Fibroblast of lung (primary cell): ENCODE results near the gene AIFM1. TPM values are rescaled to one million over a fixed set of nuclear protein-coding genes. Genes with fewer than 3 reads are reported as not detected.

Experiments
- DNase-seq, 2 donors: peaks; one replicate each; pipeline versions ENCODE4 v3.0.0 to v3.0.0-alpha.2; 2010; ENCODE audit warnings: low read depth in 2 of 2
- H2AFZ ChIP-seq: 2 replicates; pipeline ENCODE4 v1.5.1; 2012; ENCODE audit warnings: low read length, control low read depth, inconsistent platforms
- H3K27ac ChIP-seq: 2 replicates; pipeline ENCODE4 v1.5.1; 2011; ENCODE audit warnings: low read length, control low read depth; ENCODE audit not compliant: insufficient read depth
- H3K27me3 ChIP-seq: 2 replicates; pipeline ENCODE4 v1.5.1; 2011; ENCODE audit warnings: mild to moderate bottlenecking, low read length; ENCODE audit not compliant: control insufficient read depth, insufficient read depth
- H3K36me3 ChIP-seq: 2 replicates; pipeline ENCODE4 v1.5.1; 2011; ENCODE audit warnings: low read length; ENCODE audit not compliant: control insufficient read depth, insufficient read depth
- H3K4me1 ChIP-seq: 2 replicates; pipeline ENCODE4 v1.5.1; 2011; ENCODE audit warnings: low read length; ENCODE audit not compliant: control insufficient read depth, insufficient read depth; ENCODE audit errors: extremely low read depth
- H3K4me2 ChIP-seq: 2 replicates; pipeline ENCODE4 v1.5.1; 2011; ENCODE audit warnings: low read length, control low read depth; ENCODE audit not compliant: insufficient read depth; ENCODE audit errors: extremely low read depth
- H3K4me3 ChIP-seq, 4 experiments: fragments of 200-600 bp in 1 of 4; sonication (generic) in 1 of 4; replicated peaks in 1 of 4; 2 replicates each; pipeline ENCODE4 v1.5.1; 2011 to 2016; ENCODE audit warnings: low read length in 4 of 4, low read depth in 3 of 4, mild to moderate bottlenecking in 3 of 4, control low read depth in 2 of 4, inconsistent platforms in 1 of 4, mixed read lengths in 1 of 4; ENCODE audit not compliant: insufficient read depth in 1 of 4; ENCODE audit errors: control extremely low read depth in 1 of 4
- H3K79me2 ChIP-seq: 2 replicates; pipeline ENCODE4 v1.5.1; 2012; ENCODE audit warnings: mild to moderate bottlenecking, low read length, inconsistent platforms; ENCODE audit not compliant: control insufficient read depth, insufficient read depth
- H3K9ac ChIP-seq: 2 replicates; pipeline ENCODE4 v1.5.1; 2011; ENCODE audit warnings: mild to moderate bottlenecking, low read length, control low read depth; ENCODE audit not compliant: insufficient read depth
- H3K9me3 ChIP-seq: 2 replicates; pipeline ENCODE4 v1.5.1; 2012; ENCODE audit warnings: low read depth, low read length; ENCODE audit not compliant: control insufficient read depth, insufficient read depth
- H4K20me1 ChIP-seq: 2 replicates; pipeline ENCODE4 v1.5.1; 2011; ENCODE audit warnings: low read length; ENCODE audit not compliant: control insufficient read depth, insufficient read depth; ENCODE audit errors: extremely low read depth
- EZH2 ChIP-seq: IDR thresholded peaks from 2 replicates; pipeline ENCODE4 v1.5.1; 2012; ENCODE audit warnings: low read length, control low read depth, mild to moderate bottlenecking; ENCODE audit errors: missing control alignments
- polyA plus RNA-seq, 2 donors: library from polyadenylated mRNA; depleted of rRNA in 1 of 2; stranded (reverse) in 1 of 2; unstranded in 1 of 2; fragments of >200 nt; gene quantifications; 2 replicates each; pipeline ENCODE4 v1.2.1, GENCODE V29; 2011 to 2012; ENCODE audit warnings: missing spikeins in 1 of 2
- total RNA-seq: library from RNA; depleted of rRNA; stranded (reverse); fragments of >200 nt; gene quantifications from 2 replicates; pipeline ENCODE4 v1.2.1, GENCODE V29; 2014
- TF ChIP-seq, protein P1 (sequence below), 2 donors: IDR thresholded peaks in 1 of 2; conservative IDR thresholded peaks in 1 of 2; 1 replicate in 1 of 2; 2 replicates in 1 of 2; pipeline ENCODE4 v1.5.1; 2011 to 2012; ENCODE audit warnings: low read length in 2 of 2, control low read depth in 1 of 2, inconsistent platforms in 1 of 2, low read depth in 1 of 2, mild to moderate bottlenecking in 1 of 2

Gene AIFM1
- total and polyA plus RNA-seq, 2 donors (not counting 1 experiment from before 2014, with no cell fraction given) = 23.1 to 36.1 TPM

DNA sequence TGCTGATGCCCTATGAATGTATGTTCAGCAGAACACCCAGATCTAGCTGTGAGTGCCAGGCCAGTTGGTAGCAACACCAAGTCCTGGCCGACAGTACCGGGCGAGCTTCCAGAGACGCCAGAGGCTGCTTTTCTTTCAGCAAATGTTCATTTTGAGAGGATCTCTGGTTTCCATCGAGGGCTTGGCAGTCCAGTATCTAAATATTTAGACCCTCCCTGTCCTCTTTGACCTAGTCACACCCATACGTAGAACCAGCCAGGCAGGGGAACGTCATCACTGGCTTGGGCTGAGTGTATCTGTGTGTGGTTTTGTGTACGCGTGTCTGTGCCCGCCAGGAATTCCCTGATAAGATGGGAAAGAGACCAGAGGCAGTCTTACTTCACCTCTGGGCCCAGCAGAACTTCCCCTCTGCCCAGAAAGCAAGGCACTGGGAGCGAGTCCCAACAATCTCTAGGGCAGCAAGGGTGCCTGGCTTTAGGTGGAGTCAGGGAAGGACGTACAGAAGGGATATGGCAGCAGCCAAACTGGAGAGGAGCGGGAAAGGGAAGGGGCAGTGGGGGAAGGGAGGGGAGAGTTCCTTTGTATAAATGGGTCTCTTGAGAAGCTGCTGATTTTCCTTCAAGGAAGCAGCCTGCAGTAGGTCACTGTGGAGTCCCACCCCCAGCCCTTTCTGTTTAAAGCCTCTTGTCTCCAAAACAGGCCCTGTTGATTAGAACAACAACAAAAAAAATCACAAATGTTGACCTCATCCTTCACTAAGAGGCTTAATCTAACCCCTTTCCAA lies 40.4 kb downstream of the AIFM1 start:
- Histone ChIP-seq H3K79me2 (no peaks in the 10 kb centered on the region), H3K27ac (no peak overlapping the region), H3K9ac (no peak overlapping the region), H3K9me3 (no peaks in the 10 kb centered on the region), H3K4me3 (no peak overlapping the region), H3K36me3 (no peaks in the 10 kb centered on the region), H2AFZ (no peak overlapping the region), H4K20me1 (no peaks in the 10 kb centered on the region), H3K27me3 (no peaks in the 10 kb centered on the region), H3K4me1 (peaks cover 1% of the 10 kb centered on the region), H3K4me2 (no peak overlapping the region)
- TF ChIP-seq, protein P1, sequence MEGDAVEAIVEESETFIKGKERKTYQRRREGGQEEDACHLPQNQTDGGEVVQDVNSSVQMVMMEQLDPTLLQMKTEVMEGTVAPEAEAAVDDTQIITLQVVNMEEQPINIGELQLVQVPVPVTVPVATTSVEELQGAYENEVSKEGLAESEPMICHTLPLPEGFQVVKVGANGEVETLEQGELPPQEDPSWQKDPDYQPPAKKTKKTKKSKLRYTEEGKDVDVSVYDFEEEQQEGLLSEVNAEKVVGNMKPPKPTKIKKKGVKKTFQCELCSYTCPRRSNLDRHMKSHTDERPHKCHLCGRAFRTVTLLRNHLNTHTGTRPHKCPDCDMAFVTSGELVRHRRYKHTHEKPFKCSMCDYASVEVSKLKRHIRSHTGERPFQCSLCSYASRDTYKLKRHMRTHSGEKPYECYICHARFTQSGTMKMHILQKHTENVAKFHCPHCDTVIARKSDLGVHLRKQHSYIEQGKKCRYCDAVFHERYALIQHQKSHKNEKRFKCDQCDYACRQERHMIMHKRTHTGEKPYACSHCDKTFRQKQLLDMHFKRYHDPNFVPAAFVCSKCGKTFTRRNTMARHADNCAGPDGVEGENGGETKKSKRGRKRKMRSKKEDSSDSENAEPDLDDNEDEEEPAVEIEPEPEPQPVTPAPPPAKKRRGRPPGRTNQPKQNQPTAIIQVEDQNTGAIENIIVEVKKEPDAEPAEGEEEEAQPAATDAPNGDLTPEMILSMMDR (conservative IDR thresholded peaks at IDR 0.05 in 1 of 2, IDR thresholded peaks at IDR 0.05 in 1 of 2; ENCODE audit: low read depth in 1 of 2, low read length in 2 of 2) = no peak
- no peak for TF ChIP-seq EZH2
- DNase-seq = peak; percentile 32 to 74

DNA sequence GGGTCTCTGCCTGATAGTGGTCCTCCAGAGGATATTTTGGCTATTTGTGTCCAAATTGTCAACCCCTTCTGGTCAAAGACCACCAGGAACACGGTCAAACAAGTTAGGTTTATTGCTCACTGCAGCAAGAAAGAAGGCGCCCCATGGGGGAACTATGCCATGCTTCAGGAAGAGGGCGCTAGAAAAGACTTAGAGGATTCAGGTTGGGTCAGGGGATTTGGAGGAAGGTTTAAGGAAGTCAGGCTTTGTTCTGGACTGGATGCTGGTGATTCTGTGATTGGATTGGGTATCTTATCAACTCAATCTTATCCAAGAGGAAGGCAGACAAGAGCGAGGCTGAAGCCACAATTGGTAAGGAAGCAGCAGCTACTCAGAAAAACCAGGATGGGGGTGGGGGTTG lies 41.1 kb downstream of the AIFM1 start:
- Histone ChIP-seq H3K79me2 (no peaks in the 10 kb centered on the region), H3K27ac (no peak overlapping the region), H3K27me3 (no peaks in the 10 kb centered on the region), H3K9ac (no peak overlapping the region), H3K9me3 (no peaks in the 10 kb centered on the region), H3K36me3 (no peaks in the 10 kb centered on the region), H4K20me1 (no peaks in the 10 kb centered on the region), H3K4me3 (no peak overlapping the region), H3K4me1 (peaks cover 2% of the 10 kb centered on the region), H2AFZ (no peak overlapping the region), H3K4me2 (no peak overlapping the region)
- no peak for TF ChIP-seq EZH2
- TF ChIP-seq, protein P1 (conservative IDR thresholded peaks at IDR 0.05 in 1 of 2, IDR thresholded peaks at IDR 0.05 in 1 of 2; ENCODE audit: low read depth in 1 of 2, low read length in 2 of 2) = no peak
- no peak for DNase-seq

DNA sequence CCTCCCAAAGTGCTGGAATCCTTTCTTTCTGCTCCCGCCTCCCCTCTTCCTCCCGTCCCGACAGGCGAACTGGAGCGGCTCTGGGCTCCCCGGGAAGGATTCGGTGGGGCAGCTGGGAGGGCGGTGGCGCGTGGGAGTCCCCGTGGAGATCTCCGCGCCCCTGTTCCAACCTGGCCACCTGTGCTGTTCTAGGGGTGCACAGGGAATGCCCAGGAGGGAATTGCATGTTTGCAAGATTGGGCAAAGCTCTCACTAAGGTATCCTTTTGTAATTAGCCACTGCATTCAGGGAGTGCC lies 44.2 kb downstream of the AIFM1 start:
- Histone ChIP-seq H4K20me1 (no peaks in the 10 kb centered on the region), H3K9ac (no peak overlapping the region), H3K27me3 (no peaks in the 10 kb centered on the region), H3K79me2 (no peaks in the 10 kb centered on the region), H3K4me1 (peaks cover 9% of the 10 kb centered on the region), H3K36me3 (no peaks in the 10 kb centered on the region), H3K27ac (no peak overlapping the region), H3K4me2 (no peak overlapping the region), H2AFZ (no peak overlapping the region), H3K9me3 (no peaks in the 10 kb centered on the region), H3K4me3 (no peak overlapping the region)
- no peak for DNase-seq
- TF ChIP-seq, protein P1 (conservative IDR thresholded peaks at IDR 0.05 in 1 of 2, IDR thresholded peaks at IDR 0.05 in 1 of 2; ENCODE audit: low read depth in 1 of 2, low read length in 2 of 2) = no peak
- no peak for TF ChIP-seq EZH2
